ENCODE measurements around the gene IFNG-AS1. TPM values are rescaled to one million over a fixed set of nuclear protein-coding genes. Genes with fewer than 3 reads are reported as not detected.
A peak's percentile ranks its signal among the peaks of the same experiment; 100 is the strongest.

IFNG-AS1 gene
- total and polyA plus RNA-seq, 11 donors, result 0.32 to 0.70 (median 0.60) TPM; not detected in 4

- Histone ChIP-seq H3K9me3 (no peaks in the 10 kb centered on the region), H3K4me3 (no peak overlapping the region), H3K4me1 (no peaks in the 10 kb centered on the region), H3K36me3 (no peaks in the 10 kb centered on the region), H3K27me3 (no peaks in the 10 kb centered on the region), H3K27ac (no peak overlapping the region)
- TF ChIP-seq POLR2A (IDR thresholded peaks at IDR 0.05) (no peak), CTCF (IDR thresholded peaks at IDR 0.05) (no peak)
- intact Hi-C loops (cut with DNase I), result no loop called here
- ATAC-seq, result no peak
- DNase-seq, result no peak
Measured at GRCh38 chr12:67998379-67998778, 9.1 kb downstream of the IFNG-AS1 start.

- Histone ChIP-seq H3K27me3 (no peaks in the 10 kb centered on the region), H3K36me3 (no peaks in the 10 kb centered on the region), H3K4me3 (no peak overlapping the region), H3K4me1 (no peaks in the 10 kb centered on the region), H3K27ac (no peak overlapping the region), H3K9me3 (no peaks in the 10 kb centered on the region)
- DNase-seq, result no peak
- intact Hi-C loops (cut with DNase I), result no loop called here
- ATAC-seq, result no peak
- TF ChIP-seq POLR2A (IDR thresholded peaks at IDR 0.05) (no peak), CTCF (IDR thresholded peaks at IDR 0.05) (no peak)
Measured at GRCh38 chr12:67999244-67999643, 10.0 kb downstream of the IFNG-AS1 start.

GRCh38 chr12:68001486-68002466 is 12.5 kb downstream of the IFNG-AS1 start:
- Histone ChIP-seq H3K4me3 (no peak overlapping the region), H3K9me3 (no peaks in the 10 kb centered on the region), H3K4me1 (no peaks in the 10 kb centered on the region), H3K27ac (no peak overlapping the region), H3K27me3 (no peaks in the 10 kb centered on the region), H3K36me3 (no peaks in the 10 kb centered on the region)
- DNase-seq, result no peak
- TF ChIP-seq CTCF (IDR thresholded peaks at IDR 0.05), result peak in 3 of 12 donors; percentile 13 to 20 (median 17)
- TF ChIP-seq POLR2A (IDR thresholded peaks at IDR 0.05), result no peak
- intact Hi-C loops (cut with DNase I), result no loop called here
- ATAC-seq, result no peak
- 84 to 87% (median 86%) methylated on average over 11 of the region's 11 CpGs for WGBS, 4 donors

- intact Hi-C loops (cut with DNase I), result no loop called here
- ATAC-seq, result no peak
- WGBS, 4 donors, result 90 to 96% (median 94%) methylated on average over 8 of the region's 8 CpGs
- TF ChIP-seq POLR2A (IDR thresholded peaks at IDR 0.05) (no peak), CTCF (IDR thresholded peaks at IDR 0.05) (no peak)
- no peaks in the 10 kb centered on the region for H3K4me1 ChIP-seq
- H3K36me3 ChIP-seq, result no peaks in the 10 kb centered on the region
- no peaks in the 10 kb centered on the region for H3K27me3 ChIP-seq
- no peaks in the 10 kb centered on the region for H3K9me3 ChIP-seq
- no peak overlapping the region for H3K27ac ChIP-seq
- H3K4me3 ChIP-seq, result no peak overlapping the region
- no peak for DNase-seq
Measured at GRCh38 chr12:68003777-68004176, 14.5 kb downstream of the IFNG-AS1 start.

Data from heart left ventricle (tissue), 16 donors.